Measurements from ENCODE around the gene SPINK8.

DNA sequence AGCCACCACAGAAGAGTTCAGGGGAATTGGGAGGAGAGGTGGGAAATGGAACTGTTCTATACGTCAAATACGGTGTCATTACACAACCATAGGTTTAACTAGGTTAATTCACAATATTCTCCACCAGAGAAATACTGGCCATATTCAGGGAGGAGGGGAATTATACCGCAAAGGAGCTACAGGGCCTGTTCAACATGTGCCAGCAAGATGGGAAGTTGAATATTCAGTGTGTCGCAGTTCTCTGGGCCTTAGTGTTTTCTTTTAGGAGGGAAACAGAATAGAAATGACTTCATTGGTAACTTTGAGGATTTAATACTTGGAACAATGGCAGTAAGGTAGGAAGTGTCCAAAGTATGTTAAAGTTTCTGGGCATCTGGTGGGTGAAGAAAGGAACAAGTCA is 20.5 kb upstream of the SPINK8 start:
- TF ChIP-seq, protein P1, sequence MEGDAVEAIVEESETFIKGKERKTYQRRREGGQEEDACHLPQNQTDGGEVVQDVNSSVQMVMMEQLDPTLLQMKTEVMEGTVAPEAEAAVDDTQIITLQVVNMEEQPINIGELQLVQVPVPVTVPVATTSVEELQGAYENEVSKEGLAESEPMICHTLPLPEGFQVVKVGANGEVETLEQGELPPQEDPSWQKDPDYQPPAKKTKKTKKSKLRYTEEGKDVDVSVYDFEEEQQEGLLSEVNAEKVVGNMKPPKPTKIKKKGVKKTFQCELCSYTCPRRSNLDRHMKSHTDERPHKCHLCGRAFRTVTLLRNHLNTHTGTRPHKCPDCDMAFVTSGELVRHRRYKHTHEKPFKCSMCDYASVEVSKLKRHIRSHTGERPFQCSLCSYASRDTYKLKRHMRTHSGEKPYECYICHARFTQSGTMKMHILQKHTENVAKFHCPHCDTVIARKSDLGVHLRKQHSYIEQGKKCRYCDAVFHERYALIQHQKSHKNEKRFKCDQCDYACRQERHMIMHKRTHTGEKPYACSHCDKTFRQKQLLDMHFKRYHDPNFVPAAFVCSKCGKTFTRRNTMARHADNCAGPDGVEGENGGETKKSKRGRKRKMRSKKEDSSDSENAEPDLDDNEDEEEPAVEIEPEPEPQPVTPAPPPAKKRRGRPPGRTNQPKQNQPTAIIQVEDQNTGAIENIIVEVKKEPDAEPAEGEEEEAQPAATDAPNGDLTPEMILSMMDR (IDR thresholded peaks at IDR 0.05), result no peak
- TF ChIP-seq POLR2AphosphoS5 (IDR thresholded peaks at IDR 0.05) (no peak), POLR2A (IDR thresholded peaks at IDR 0.05) (no peak), EP300 (IDR thresholded peaks at IDR 0.05; ENCODE audit: low read depth) (no peak)

All from transverse colon (tissue), 4 donors.